ENCODE measurements around the gene CSF2RB. TPM values are rescaled to one million over a fixed set of nuclear protein-coding genes. Genes with fewer than 3 reads are reported as not detected.

CSF2RB gene
- total and polyA plus RNA-seq, 4 donors, result 1.3 to 17.6 (median 4.9) TPM

GRCh38 chr22:36936362-36937116 is 23.1 kb downstream of the CSF2RB start:
- Histone ChIP-seq H3K4me1 (ENCODE audit: control insufficient read depth in 1 of 2, insufficient read depth in 2 of 2, low read length in 2 of 2) (no peaks in the 10 kb centered on the region), H3K4me3 (ENCODE audit: low read length in 2 of 2) (no peak overlapping the region), H3K27me3 (ENCODE audit: control insufficient read depth in 1 of 2, insufficient read depth in 2 of 2, low read length in 1 of 2) (no peaks in the 10 kb centered on the region), H3K36me3 (ENCODE audit: control insufficient read depth in 1 of 2, insufficient read depth in 2 of 2, low read length in 1 of 2) (no peaks in the 10 kb centered on the region), H3K9me3 (ENCODE audit: control insufficient read depth, low read length) (no peaks in the 10 kb centered on the region), H3K27ac (ENCODE audit: low read depth in 1 of 2, low read length in 2 of 2) (no peak overlapping the region)
- intact Hi-C loops (cut with DNase I), result no loop called here
- no peak for DNase-seq
- no peak for ATAC-seq (ENCODE audit: low FRiP score)
- 73 to 78% methylated on average over 20 of the region's 20 CpGs for WGBS, 2 donors

DNA sequence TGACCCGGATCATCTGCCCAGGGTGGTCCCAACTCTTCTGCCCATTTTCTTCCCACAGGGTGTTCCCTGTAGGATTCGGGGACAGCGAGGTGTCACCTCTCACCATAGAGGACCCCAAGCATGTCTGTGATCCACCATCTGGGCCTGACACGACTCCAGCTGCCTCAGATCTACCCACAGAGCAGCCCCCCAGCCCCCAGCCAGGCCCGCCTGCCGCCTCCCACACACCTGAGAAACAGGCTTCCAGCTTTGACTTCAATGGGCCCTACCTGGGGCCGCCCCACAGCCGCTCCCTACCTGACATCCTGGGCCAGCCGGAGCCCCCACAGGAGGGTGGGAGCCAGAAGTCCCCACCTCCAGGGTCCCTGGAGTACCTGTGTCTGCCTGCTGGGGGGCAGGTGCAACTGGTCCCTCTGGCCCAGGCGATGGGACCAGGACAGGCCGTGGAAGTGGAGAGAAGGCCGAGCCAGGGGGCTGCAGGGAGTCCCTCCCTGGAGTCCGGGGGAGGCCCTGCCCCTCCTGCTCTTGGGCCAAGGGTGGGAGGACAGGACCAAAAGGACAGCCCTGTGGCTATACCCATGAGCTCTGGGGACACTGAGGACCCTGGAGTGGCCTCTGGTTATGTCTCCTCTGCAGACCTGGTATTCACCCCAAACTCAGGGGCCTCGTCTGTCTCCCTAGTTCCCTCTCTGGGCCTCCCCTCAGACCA is 24.0 kb downstream of the CSF2RB start:
- no peaks in the 10 kb centered on the region for H3K27me3 ChIP-seq (ENCODE audit: control insufficient read depth in 1 of 2, insufficient read depth in 2 of 2, low read length in 1 of 2)
- no peak overlapping the region for H3K4me3 ChIP-seq (ENCODE audit: low read length in 2 of 2)
- intact Hi-C loops (cut with DNase I), result no loop called here
- DNase-seq (no peak), ATAC-seq (ENCODE audit: low FRiP score) (no peak)
- H3K9me3 ChIP-seq (ENCODE audit: control insufficient read depth, low read length), result no peaks in the 10 kb centered on the region
- no peaks in the 10 kb centered on the region for H3K36me3 ChIP-seq (ENCODE audit: control insufficient read depth in 1 of 2, insufficient read depth in 2 of 2, low read length in 1 of 2)
- no peak overlapping the region for H3K27ac ChIP-seq (ENCODE audit: low read depth in 1 of 2, low read length in 2 of 2)
- 89 to 90% methylated on average over 14 of the region's 14 CpGs for WGBS, 2 donors
- H3K4me1 ChIP-seq (ENCODE audit: control insufficient read depth in 1 of 2, insufficient read depth in 2 of 2, low read length in 2 of 2), result no peaks in the 10 kb centered on the region

DNA sequence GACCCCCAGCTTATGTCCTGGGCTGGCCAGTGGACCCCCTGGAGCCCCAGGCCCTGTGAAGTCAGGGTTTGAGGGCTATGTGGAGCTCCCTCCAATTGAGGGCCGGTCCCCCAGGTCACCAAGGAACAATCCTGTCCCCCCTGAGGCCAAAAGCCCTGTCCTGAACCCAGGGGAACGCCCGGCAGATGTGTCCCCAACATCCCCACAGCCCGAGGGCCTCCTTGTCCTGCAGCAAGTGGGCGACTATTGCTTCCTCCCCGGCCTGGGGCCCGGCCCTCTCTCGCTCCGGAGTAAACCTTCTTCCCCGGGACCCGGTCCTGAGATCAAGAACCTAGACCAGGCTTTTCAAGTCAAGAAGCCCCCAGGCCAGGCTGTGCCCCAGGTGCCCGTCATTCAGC is 24.6 kb downstream of the CSF2RB start:
- H3K27me3 ChIP-seq (ENCODE audit: control insufficient read depth in 1 of 2, insufficient read depth in 2 of 2, low read length in 1 of 2), result no peaks in the 10 kb centered on the region
- WGBS, 2 donors, result 90 to 92% methylated on average over 12 of the region's 12 CpGs
- no peak for ATAC-seq (ENCODE audit: low FRiP score)
- H3K36me3 ChIP-seq (ENCODE audit: control insufficient read depth in 1 of 2, insufficient read depth in 2 of 2, low read length in 1 of 2), result no peaks in the 10 kb centered on the region
- intact Hi-C loops (cut with DNase I), result no loop called here
- no peaks in the 10 kb centered on the region for H3K9me3 ChIP-seq (ENCODE audit: control insufficient read depth, low read length)
- H3K4me3 ChIP-seq (ENCODE audit: low read length in 2 of 2), result no peak overlapping the region
- H3K27ac ChIP-seq (ENCODE audit: low read depth in 1 of 2, low read length in 2 of 2), result no peak overlapping the region
- DNase-seq, result no peak
- H3K4me1 ChIP-seq (ENCODE audit: control insufficient read depth in 1 of 2, insufficient read depth in 2 of 2, low read length in 2 of 2), result no peaks in the 10 kb centered on the region

- WGBS, 2 donors, result 89% methylated on average over 13 of the region's 13 CpGs
- Histone ChIP-seq H3K9me3 (ENCODE audit: control insufficient read depth, low read length) (no peaks in the 10 kb centered on the region), H3K27me3 (ENCODE audit: control insufficient read depth in 1 of 2, insufficient read depth in 2 of 2, low read length in 1 of 2) (no peaks in the 10 kb centered on the region), H3K27ac (ENCODE audit: low read depth in 1 of 2, low read length in 2 of 2) (no peak overlapping the region), H3K4me1 (ENCODE audit: control insufficient read depth in 1 of 2, insufficient read depth in 2 of 2, low read length in 2 of 2) (no peaks in the 10 kb centered on the region), H3K4me3 (ENCODE audit: low read length in 2 of 2) (no peak overlapping the region), H3K36me3 (ENCODE audit: control insufficient read depth in 1 of 2, insufficient read depth in 2 of 2, low read length in 1 of 2) (no peaks in the 10 kb centered on the region)
- ATAC-seq (ENCODE audit: low FRiP score), result no peak
- intact Hi-C loops (cut with DNase I), result no loop called here
- DNase-seq, result no peak
Measured at GRCh38 chr22:36938886-36939285, 25.5 kb downstream of the CSF2RB start.

DNA sequence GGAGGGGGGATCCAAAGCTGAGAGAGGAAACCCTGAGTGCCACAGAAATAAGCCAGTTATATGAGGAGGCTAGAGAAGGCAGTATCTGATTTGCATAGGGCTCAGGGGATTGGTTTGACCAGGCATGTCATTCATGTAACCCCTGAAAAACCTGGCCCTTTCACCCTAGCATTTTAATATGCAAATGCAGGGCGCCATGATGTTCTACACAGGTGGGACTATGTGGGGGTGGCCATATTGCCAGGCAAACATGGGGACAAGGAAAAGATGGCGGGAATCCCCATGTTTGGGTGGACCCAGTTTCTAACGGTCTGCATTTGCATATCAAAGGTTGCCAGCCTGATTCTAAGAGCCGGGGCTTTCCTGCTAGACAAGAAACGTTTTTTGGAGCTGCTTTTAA is 27.2 kb downstream of the CSF2RB start:
- no peaks in the 10 kb centered on the region for H3K27me3 ChIP-seq (ENCODE audit: control insufficient read depth in 1 of 2, insufficient read depth in 2 of 2, low read length in 1 of 2)
- H3K4me1 ChIP-seq (ENCODE audit: control insufficient read depth in 1 of 2, insufficient read depth in 2 of 2, low read length in 2 of 2), result no peaks in the 10 kb centered on the region
- ATAC-seq (ENCODE audit: low FRiP score) (no peak), DNase-seq (no peak)
- intact Hi-C loops (cut with DNase I), result no loop called here
- 58 to 62% methylated on average over 5 of the region's 5 CpGs for WGBS, 2 donors
- no peak overlapping the region for H3K27ac ChIP-seq (ENCODE audit: low read depth in 1 of 2, low read length in 2 of 2)
- no peak overlapping the region for H3K4me3 ChIP-seq (ENCODE audit: low read length in 2 of 2)
- H3K36me3 ChIP-seq (ENCODE audit: control insufficient read depth in 1 of 2, insufficient read depth in 2 of 2, low read length in 1 of 2), result no peaks in the 10 kb centered on the region
- H3K9me3 ChIP-seq (ENCODE audit: control insufficient read depth, low read length), result no peaks in the 10 kb centered on the region

- no peaks in the 10 kb centered on the region for H3K27me3 ChIP-seq (ENCODE audit: control insufficient read depth in 1 of 2, insufficient read depth in 2 of 2, low read length in 1 of 2)
- no peaks in the 10 kb centered on the region for H3K9me3 ChIP-seq (ENCODE audit: control insufficient read depth, low read length)
- H3K4me3 ChIP-seq (ENCODE audit: low read length in 2 of 2), result no peak overlapping the region
- no peaks in the 10 kb centered on the region for H3K36me3 ChIP-seq (ENCODE audit: control insufficient read depth in 1 of 2, insufficient read depth in 2 of 2, low read length in 1 of 2)
- no peaks in the 10 kb centered on the region for H3K4me1 ChIP-seq (ENCODE audit: control insufficient read depth in 1 of 2, insufficient read depth in 2 of 2, low read length in 2 of 2)
- DNase-seq, result no peak
- intact Hi-C loops (cut with DNase I), result no loop called here
- H3K27ac ChIP-seq (ENCODE audit: low read depth in 1 of 2, low read length in 2 of 2), result no peak overlapping the region
- WGBS, 2 donors, result 52 to 60% methylated on average over 5 of the region's 5 CpGs
- ATAC-seq (ENCODE audit: low FRiP score), result no peak
Measured at GRCh38 chr22:36942556-36942955, 29.1 kb downstream of the CSF2RB start.

DNA sequence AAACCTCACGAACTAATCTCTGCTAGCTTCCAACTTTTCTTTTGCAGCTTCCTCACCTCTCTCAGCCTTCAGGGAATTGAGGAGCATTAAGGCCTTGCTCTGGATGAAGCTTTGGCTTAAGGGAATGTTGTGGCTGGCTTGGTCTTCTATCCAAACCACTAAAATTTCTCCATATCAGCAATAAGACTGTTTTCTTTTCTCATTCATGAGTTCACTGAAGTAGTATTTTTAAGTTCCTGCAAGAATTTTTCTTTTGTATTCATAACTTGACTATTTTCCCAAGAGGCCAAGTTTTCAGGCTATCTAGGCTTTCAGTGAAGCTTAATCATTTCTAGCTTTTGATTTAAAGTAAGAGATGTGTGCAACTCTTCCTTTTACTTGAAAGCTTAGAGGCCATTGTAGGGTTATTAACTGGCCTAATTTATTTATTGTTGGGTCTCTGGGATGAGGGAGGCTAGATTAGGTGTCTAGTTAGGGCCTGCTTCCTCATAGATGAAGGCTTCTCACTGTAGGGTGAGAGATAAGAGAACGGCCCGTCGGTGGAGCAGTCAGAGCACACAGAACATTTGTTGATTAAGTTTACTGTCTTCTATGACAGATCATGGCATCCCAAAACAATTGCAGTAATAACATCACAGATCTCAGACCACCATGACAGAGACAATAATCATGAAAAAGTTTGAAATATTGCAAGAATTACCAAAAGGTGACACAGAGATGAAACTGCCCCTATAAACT is 33.2 kb downstream of the CSF2RB start:
- WGBS, 2 donors, result 14 to 23% methylated on average over 4 of the region's 4 CpGs
- no peak overlapping the region for H3K27ac ChIP-seq (ENCODE audit: low read depth in 1 of 2, low read length in 2 of 2)
- H3K36me3 ChIP-seq (ENCODE audit: control insufficient read depth in 1 of 2, insufficient read depth in 2 of 2, low read length in 1 of 2), result no peaks in the 10 kb centered on the region
- ATAC-seq (ENCODE audit: low FRiP score), result no peak
- intact Hi-C loops (cut with DNase I), result no loop called here
- no peaks in the 10 kb centered on the region for H3K9me3 ChIP-seq (ENCODE audit: control insufficient read depth, low read length)
- DNase-seq, result no peak
- no peak overlapping the region for H3K4me3 ChIP-seq (ENCODE audit: low read length in 2 of 2)
- H3K27me3 ChIP-seq (ENCODE audit: control insufficient read depth in 1 of 2, insufficient read depth in 2 of 2, low read length in 1 of 2), result no peaks in the 10 kb centered on the region
- H3K4me1 ChIP-seq (ENCODE audit: control insufficient read depth in 1 of 2, insufficient read depth in 2 of 2, low read length in 2 of 2), result no peaks in the 10 kb centered on the region

DNA sequence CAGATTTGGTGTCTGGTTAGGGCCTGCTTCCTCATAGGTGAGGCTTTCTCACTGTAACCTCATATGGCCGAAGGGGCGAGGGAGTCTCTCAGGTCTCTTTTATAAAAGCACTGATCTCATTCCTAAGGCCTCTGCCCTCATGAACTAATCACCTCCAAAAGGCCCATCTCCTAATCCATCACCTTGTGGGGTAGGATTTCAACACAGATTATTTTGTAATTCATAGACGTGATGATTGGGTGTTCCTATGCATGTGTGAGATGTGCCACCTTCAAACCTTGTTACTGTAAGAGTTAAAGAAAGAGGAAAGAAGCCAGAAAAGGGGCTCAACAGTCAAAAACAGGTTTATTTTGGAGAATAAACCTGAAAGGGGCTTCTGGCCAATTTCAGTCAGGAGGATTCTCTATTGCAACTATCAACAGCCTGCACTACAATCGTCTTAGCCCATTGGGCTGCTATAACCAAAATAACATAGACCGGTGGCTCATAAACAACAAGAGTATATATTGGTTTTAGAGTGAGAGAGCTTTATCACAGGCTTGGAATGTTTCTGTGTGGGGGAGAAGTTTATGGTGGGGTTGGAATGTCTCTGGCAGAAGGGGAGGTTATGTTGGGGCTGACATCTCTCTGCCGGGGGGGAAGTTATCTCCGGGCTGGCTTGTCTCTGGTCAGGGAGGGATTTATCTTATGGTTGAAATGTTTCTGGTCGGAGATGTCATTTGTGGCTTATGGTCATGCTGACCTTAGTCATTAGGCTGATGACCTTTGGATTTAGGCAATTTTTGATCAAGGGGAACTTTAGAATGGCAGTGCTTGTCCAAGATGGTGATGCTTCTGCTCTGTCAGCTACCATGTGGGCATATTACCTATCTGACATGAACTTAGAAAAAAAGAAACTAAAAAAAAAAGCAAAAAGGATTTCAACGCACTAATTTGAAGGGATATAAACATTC is 35.1 kb downstream of the CSF2RB start:
- ATAC-seq (ENCODE audit: low FRiP score) (no peak), DNase-seq (no peak)
- no peak overlapping the region for H3K27ac ChIP-seq (ENCODE audit: low read depth in 1 of 2, low read length in 2 of 2)
- WGBS, 2 donors, result 50 to 51% methylated on average over 9 of the region's 9 CpGs
- no peaks in the 10 kb centered on the region for H3K9me3 ChIP-seq (ENCODE audit: control insufficient read depth, low read length)
- H3K4me1 ChIP-seq (ENCODE audit: control insufficient read depth in 1 of 2, insufficient read depth in 2 of 2, low read length in 2 of 2), result no peaks in the 10 kb centered on the region
- no peaks in the 10 kb centered on the region for H3K36me3 ChIP-seq (ENCODE audit: control insufficient read depth in 1 of 2, insufficient read depth in 2 of 2, low read length in 1 of 2)
- no peak overlapping the region for H3K4me3 ChIP-seq (ENCODE audit: low read length in 2 of 2)
- H3K27me3 ChIP-seq (ENCODE audit: control insufficient read depth in 1 of 2, insufficient read depth in 2 of 2, low read length in 1 of 2), result no peaks in the 10 kb centered on the region
- intact Hi-C loops (cut with DNase I), result no loop called here
